PC-9 (cell line): ENCODE data around the gene RSPH1.

ENCODE experiments used
- EZH2 ChIP-seq: fragments of 200-600 bp; sonication (generic); IDR thresholded peaks from 2 replicates; pipeline ENCODE4 v1.8.0; 2017; ENCODE audit warnings: antibody characterized with exemption, low read depth
- TF ChIP-seq, protein P1 (sequence below): fragments of 200-600 bp; sonication (generic); conservative IDR thresholded peaks from 2 replicates; pipeline ENCODE4 v1.6.1; 2017; ENCODE audit warnings: mixed run types, antibody characterized with exemption, mild to moderate bottlenecking, moderate library complexity

DNA sequence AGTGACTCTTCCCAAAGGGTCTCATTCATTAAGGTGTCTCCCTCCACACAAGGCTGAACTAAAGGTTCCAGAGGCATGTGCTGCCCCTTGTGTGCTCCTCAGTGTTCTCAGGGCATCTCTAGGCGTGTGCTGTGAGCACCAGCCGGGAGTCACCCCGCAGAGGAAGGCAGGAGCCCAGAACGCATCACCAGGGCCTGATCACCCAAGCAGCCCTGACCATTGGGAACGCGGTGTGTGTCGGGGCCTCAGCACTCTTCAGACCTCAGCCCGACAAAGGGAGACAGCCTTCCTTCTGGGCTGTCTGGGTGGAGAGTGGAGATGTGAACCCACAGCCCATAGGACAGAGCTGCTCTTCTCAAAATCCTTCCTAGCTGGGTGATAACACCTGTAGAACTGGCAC is 26.7 kb upstream of the RSPH1 start:
- TF ChIP-seq, protein P1, sequence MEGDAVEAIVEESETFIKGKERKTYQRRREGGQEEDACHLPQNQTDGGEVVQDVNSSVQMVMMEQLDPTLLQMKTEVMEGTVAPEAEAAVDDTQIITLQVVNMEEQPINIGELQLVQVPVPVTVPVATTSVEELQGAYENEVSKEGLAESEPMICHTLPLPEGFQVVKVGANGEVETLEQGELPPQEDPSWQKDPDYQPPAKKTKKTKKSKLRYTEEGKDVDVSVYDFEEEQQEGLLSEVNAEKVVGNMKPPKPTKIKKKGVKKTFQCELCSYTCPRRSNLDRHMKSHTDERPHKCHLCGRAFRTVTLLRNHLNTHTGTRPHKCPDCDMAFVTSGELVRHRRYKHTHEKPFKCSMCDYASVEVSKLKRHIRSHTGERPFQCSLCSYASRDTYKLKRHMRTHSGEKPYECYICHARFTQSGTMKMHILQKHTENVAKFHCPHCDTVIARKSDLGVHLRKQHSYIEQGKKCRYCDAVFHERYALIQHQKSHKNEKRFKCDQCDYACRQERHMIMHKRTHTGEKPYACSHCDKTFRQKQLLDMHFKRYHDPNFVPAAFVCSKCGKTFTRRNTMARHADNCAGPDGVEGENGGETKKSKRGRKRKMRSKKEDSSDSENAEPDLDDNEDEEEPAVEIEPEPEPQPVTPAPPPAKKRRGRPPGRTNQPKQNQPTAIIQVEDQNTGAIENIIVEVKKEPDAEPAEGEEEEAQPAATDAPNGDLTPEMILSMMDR = no peak
- no peak for TF ChIP-seq EZH2
